Ovary (tissue), 3 donors: ENCODE data around the gene TCERG1L.

Experiments
- CTCF ChIP-seq, 3 donors: fragments of 450-650 bp in 2 of 3; fragments of 200-600 bp in 1 of 3; IDR thresholded peaks; one replicate each; pipeline versions ENCODE4 v1.5.1 to v1.8.0; 2016 to 2022; ENCODE audit warnings: antibody characterized with exemption in 3 of 3, mild to moderate bottlenecking in 1 of 3
- EP300 ChIP-seq: sonication (generic); formaldehyde crosslinking; IDR thresholded peaks from one replicate; pipeline ENCODE4 v1.6.1; 2017; ENCODE audit warnings: antibody characterized with exemption
- donor health status: DM: no; HTN: no; CAD: no.

- TF ChIP-seq CTCF (IDR thresholded peaks at IDR 0.05), result no peak
- no peak for TF ChIP-seq EP300
Observed at GRCh38 chr10:131174651-131175540, 136.6 kb downstream of the TCERG1L start.
